ENCODE data around the gene EDNRA.

DNA sequence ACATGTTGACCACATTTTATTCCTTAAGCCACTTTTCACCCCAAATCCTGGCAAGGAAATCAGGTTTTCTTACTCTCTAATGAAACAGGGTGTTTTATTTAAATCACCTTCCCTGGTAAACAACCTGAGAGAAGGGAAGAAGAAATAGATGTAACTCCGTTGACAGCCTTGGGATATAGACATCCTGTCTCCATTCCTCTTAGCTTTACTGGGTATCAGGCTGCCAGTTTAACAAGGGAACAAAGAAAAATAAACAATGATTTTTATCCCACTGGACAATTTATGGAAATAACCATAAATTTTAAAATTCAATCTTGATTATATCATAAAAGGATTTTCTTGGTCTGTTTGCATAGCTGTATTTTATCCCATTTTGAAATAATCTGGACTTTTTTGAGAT lies 49.2 kb downstream of the EDNRA start:
- TF ChIP-seq, protein P1, sequence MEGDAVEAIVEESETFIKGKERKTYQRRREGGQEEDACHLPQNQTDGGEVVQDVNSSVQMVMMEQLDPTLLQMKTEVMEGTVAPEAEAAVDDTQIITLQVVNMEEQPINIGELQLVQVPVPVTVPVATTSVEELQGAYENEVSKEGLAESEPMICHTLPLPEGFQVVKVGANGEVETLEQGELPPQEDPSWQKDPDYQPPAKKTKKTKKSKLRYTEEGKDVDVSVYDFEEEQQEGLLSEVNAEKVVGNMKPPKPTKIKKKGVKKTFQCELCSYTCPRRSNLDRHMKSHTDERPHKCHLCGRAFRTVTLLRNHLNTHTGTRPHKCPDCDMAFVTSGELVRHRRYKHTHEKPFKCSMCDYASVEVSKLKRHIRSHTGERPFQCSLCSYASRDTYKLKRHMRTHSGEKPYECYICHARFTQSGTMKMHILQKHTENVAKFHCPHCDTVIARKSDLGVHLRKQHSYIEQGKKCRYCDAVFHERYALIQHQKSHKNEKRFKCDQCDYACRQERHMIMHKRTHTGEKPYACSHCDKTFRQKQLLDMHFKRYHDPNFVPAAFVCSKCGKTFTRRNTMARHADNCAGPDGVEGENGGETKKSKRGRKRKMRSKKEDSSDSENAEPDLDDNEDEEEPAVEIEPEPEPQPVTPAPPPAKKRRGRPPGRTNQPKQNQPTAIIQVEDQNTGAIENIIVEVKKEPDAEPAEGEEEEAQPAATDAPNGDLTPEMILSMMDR (IDR thresholded peaks at IDR 0.05) = no peak
- TF ChIP-seq RCOR1 (IDR thresholded peaks at IDR 0.05; ENCODE audit: low read length) (no peak), JUND (IDR thresholded peaks at IDR 0.05) (no peak), TAF1 (IDR thresholded peaks at IDR 0.05; ENCODE audit: borderline replicate concordance, low read depth, low read length) (no peak), POLR2AphosphoS5 (IDR thresholded peaks at IDR 0.05; ENCODE audit: low read depth, low read length) (no peak), GABPA (IDR thresholded peaks at IDR 0.05; ENCODE audit: low read depth) (no peak)
- TF ChIP-seq, protein P2, sequence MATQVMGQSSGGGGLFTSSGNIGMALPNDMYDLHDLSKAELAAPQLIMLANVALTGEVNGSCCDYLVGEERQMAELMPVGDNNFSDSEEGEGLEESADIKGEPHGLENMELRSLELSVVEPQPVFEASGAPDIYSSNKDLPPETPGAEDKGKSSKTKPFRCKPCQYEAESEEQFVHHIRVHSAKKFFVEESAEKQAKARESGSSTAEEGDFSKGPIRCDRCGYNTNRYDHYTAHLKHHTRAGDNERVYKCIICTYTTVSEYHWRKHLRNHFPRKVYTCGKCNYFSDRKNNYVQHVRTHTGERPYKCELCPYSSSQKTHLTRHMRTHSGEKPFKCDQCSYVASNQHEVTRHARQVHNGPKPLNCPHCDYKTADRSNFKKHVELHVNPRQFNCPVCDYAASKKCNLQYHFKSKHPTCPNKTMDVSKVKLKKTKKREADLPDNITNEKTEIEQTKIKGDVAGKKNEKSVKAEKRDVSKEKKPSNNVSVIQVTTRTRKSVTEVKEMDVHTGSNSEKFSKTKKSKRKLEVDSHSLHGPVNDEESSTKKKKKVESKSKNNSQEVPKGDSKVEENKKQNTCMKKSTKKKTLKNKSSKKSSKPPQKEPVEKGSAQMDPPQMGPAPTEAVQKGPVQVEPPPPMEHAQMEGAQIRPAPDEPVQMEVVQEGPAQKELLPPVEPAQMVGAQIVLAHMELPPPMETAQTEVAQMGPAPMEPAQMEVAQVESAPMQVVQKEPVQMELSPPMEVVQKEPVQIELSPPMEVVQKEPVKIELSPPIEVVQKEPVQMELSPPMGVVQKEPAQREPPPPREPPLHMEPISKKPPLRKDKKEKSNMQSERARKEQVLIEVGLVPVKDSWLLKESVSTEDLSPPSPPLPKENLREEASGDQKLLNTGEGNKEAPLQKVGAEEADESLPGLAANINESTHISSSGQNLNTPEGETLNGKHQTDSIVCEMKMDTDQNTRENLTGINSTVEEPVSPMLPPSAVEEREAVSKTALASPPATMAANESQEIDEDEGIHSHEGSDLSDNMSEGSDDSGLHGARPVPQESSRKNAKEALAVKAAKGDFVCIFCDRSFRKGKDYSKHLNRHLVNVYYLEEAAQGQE (IDR thresholded peaks at IDR 0.05; ENCODE audit: low read depth, low read length) = no peak
- TF ChIP-seq, protein P3, sequence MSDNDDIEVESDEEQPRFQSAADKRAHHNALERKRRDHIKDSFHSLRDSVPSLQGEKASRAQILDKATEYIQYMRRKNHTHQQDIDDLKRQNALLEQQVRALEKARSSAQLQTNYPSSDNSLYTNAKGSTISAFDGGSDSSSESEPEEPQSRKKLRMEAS (IDR thresholded peaks at IDR 0.05; ENCODE audit: low read depth) = no peak
- TF ChIP-seq, protein P4, sequence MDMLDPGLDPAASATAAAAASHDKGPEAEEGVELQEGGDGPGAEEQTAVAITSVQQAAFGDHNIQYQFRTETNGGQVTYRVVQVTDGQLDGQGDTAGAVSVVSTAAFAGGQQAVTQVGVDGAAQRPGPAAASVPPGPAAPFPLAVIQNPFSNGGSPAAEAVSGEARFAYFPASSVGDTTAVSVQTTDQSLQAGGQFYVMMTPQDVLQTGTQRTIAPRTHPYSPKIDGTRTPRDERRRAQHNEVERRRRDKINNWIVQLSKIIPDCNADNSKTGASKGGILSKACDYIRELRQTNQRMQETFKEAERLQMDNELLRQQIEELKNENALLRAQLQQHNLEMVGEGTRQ (IDR thresholded peaks at IDR 0.05; ENCODE audit: borderline replicate concordance, low read depth, low read length) = no peak

All from SK-N-SH (cell line).